ENCODE measurements around the gene BCR. TPM values are rescaled to one million over a fixed set of nuclear protein-coding genes. Genes with fewer than 3 reads are reported as not detected.

BCR gene
- polyA plus RNA-seq, 1 experiment = 24.0 TPM

GRCh38 chr22:23230348-23231068 lies 50.2 kb downstream of the BCR start:
- CTCF ChIA-PET = interaction anchor here (0.6 to 2.2 kb wide), 2 partner anchors 24 to 52 kb away, joined by 3 to 6 read pairs; no protein-coding TSS in a partner anchor
- Histone ChIP-seq H3K36me3 (ENCODE audit: control insufficient read depth, insufficient read depth, low read length) (no peaks in the 10 kb centered on the region), H3K4me3 (ENCODE audit: low read depth, low read length) (no peak overlapping the region), H3K27me3 (ENCODE audit: control insufficient read depth, insufficient read depth, low read length) (no peaks in the 10 kb centered on the region)
- no peak for DNase-seq (ENCODE audit: low read depth)
- POLR2A ChIA-PET = no interaction called here
- no peak for TF ChIP-seq CTCF (IDR thresholded peaks at IDR 0.05; ENCODE audit: insufficient read depth, low read depth, low read length)

GRCh38 chr22:23231471-23232093 lies 51.3 kb downstream of the BCR start:
- ChIA-PET CTCF (interaction anchor here (2.2 kb wide), 1 partner anchor 51 kb away, joined by 6 read pairs; no protein-coding TSS in a partner anchor), POLR2A (no interaction called here)
- TF ChIP-seq CTCF (IDR thresholded peaks at IDR 0.05; ENCODE audit: insufficient read depth, low read depth, low read length) = no peak
- Histone ChIP-seq H3K36me3 (ENCODE audit: control insufficient read depth, insufficient read depth, low read length) (no peaks in the 10 kb centered on the region), H3K4me3 (ENCODE audit: low read depth, low read length) (no peak overlapping the region), H3K27me3 (ENCODE audit: control insufficient read depth, insufficient read depth, low read length) (no peaks in the 10 kb centered on the region)
- no peak for DNase-seq (ENCODE audit: low read depth)

- POLR2A ChIA-PET = no interaction called here
- CTCF ChIA-PET = interaction anchor here (2.2 kb wide), 1 partner anchor 50 kb away, joined by 6 read pairs; no protein-coding TSS in a partner anchor
- TF ChIP-seq CTCF (IDR thresholded peaks at IDR 0.05; ENCODE audit: insufficient read depth, low read depth, low read length) = no peak
- no peaks in the 10 kb centered on the region for H3K27me3 ChIP-seq (ENCODE audit: control insufficient read depth, insufficient read depth, low read length)
- no peak overlapping the region for H3K4me3 ChIP-seq (ENCODE audit: low read depth, low read length)
- no peak for DNase-seq (ENCODE audit: low read depth)
- no peaks in the 10 kb centered on the region; the same call in 1 of the 2 replicates for H3K36me3 ChIP-seq (ENCODE audit: control insufficient read depth, insufficient read depth, low read length)
These were observed 52.0 kb downstream of the BCR start for GRCh38 chr22:23232094-23232905.

- H3K4me3 ChIP-seq (ENCODE audit: low read depth, low read length) = no peak overlapping the region
- ChIA-PET POLR2A (no interaction called here), CTCF (no interaction called here)
- no peak for DNase-seq (ENCODE audit: low read depth)
- H3K27me3 ChIP-seq (ENCODE audit: control insufficient read depth, insufficient read depth, low read length) = no peaks in the 10 kb centered on the region
- TF ChIP-seq CTCF (IDR thresholded peaks at IDR 0.05; ENCODE audit: insufficient read depth, low read depth, low read length) = peak; percentile 31
- no peaks in the 10 kb centered on the region; the same call in 1 of the 2 replicates for H3K36me3 ChIP-seq (ENCODE audit: control insufficient read depth, insufficient read depth, low read length)
These were observed 52.8 kb downstream of the BCR start for GRCh38 chr22:23233084-23233531.
